GM12873 (cell line): ENCODE results near the gene CLIC3.

Experiments
- TF ChIP-seq, protein P1 (sequence below): IDR thresholded peaks from 2 replicates; pipeline ENCODE4 v1.5.1; 2012; ENCODE audit warnings: low read depth, mild to moderate bottlenecking, moderate library complexity, low read length, control low read depth; ENCODE audit not compliant: insufficient read depth; ENCODE audit errors: missing control alignments

The CLIC3 gene

GRCh38 chr9:136978865-136979544 lies 17.4 kb downstream of the CLIC3 start:
- TF ChIP-seq, protein P1, sequence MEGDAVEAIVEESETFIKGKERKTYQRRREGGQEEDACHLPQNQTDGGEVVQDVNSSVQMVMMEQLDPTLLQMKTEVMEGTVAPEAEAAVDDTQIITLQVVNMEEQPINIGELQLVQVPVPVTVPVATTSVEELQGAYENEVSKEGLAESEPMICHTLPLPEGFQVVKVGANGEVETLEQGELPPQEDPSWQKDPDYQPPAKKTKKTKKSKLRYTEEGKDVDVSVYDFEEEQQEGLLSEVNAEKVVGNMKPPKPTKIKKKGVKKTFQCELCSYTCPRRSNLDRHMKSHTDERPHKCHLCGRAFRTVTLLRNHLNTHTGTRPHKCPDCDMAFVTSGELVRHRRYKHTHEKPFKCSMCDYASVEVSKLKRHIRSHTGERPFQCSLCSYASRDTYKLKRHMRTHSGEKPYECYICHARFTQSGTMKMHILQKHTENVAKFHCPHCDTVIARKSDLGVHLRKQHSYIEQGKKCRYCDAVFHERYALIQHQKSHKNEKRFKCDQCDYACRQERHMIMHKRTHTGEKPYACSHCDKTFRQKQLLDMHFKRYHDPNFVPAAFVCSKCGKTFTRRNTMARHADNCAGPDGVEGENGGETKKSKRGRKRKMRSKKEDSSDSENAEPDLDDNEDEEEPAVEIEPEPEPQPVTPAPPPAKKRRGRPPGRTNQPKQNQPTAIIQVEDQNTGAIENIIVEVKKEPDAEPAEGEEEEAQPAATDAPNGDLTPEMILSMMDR = no peak

GRCh38 chr9:136978073-136978864 lies 18.1 kb downstream of the CLIC3 start:
- TF ChIP-seq, protein P1 = no peak

DNA sequence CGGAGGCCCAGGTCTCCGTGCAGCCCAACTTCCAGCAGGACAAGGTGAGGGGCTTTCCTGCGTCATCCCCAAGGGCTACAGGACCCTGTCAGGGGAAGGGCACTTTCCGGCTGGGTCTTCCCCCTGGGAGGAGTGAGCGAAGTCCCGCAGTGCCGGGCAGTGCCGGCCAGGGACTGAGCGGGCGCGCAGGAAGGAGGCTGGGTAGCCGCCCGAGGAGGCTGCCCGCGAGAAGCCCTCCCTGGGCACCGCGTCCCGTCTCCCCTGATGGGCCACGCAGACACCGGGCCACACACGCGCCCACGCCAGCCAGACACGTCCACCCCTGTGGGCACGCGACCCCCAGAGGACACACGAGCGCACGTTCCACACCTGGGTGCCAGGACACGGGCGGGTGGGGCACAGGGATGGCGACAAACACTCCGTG lies 18.7 kb downstream of the CLIC3 start:
- TF ChIP-seq, protein P1 = no peak

DNA sequence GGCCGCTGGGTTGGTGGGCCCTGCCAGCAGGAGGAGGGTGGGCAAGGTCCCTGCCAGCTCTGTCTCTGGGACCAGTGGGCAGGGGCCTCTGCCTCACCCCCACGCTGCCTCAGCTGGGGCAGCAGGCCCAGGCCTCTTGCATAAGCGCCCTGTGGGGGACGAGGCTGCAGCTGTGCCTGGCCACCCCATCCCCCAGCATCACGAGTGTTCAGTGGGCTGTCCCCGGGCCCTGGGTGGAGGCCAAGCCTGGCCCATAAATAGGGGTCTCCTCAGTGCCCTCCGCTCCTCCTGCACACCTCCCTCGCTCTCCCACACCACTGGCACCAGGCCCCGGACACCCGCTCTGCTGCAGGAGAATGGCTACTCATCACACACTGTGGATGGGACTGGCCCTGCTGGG lies 19.1 kb downstream of the CLIC3 start, which contains the start of gene PTGDS:
Gene PTGDS (plus strand): TSS at position 282 of the 400 bp plus-strand sequence. CDS start 75 bp downstream, at position 357.
- TF ChIP-seq, protein P1 = no peak

GRCh38 chr9:136975644-136976043 lies 20.7 kb downstream of the CLIC3 start:
- TF ChIP-seq, protein P1 = peak; percentile 43

DNA sequence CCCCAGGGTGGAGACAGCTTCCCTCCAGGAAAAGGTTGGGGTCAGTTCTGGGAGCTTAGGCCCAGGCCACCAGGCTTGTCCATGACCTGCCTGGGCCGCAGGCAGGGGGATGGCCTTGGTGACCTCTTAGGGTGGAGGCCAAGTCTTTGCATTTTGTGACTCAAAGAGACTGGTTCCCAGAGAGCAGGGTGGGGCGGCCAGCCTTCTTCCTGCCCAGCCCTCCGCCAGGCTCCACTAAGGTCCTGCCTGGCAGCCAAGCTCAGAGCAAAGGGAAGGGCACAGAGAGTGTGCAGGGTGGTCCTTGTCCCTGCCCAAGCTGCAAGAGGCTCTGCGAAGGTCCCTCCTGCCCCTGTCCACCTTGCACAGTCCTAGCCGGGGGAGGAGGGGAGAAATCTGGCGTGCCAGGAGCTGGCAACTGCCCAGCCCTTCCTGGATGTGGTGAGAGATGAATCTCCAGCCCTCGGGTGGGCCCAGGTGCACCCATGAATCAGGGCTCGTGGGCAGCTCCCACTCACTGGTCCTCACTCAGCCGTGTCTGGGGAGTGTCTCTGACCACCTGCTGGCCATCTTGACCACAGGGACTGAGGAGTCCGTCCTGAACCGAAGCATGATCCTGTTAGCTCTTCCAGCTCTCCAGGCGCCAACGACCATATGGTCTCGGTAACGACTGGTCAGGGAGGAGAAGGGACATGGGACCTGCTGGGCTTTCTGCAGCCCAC lies 21.4 kb downstream of the CLIC3 start:
- TF ChIP-seq, protein P1 = no peak
